Osteoblast (primary cell): Measurements from ENCODE around the gene DUSP16. TPM values are rescaled to one million over a fixed set of nuclear protein-coding genes. Genes with fewer than 3 reads are reported as not detected.

Experiments used
- DNase-seq: peaks from one replicate; pipeline ENCODE4 v3.0.0; 2011; ENCODE audit warnings: low spot score, mixed read lengths; ENCODE audit not compliant: insufficient read length; ENCODE audit errors: missing footprints
- H2AFZ ChIP-seq: 2 replicates; pipeline ENCODE4 v1.6.0; 2011; ENCODE audit warnings: mild to moderate bottlenecking, low read length
- H3K27ac ChIP-seq: 2 replicates; pipeline ENCODE4 v1.5.1; 2011; ENCODE audit warnings: mild to moderate bottlenecking, low read depth, low read length, moderate library complexity
- H3K27me3 ChIP-seq: 2 replicates; pipeline ENCODE4 v1.6.0; 2012; ENCODE audit warnings: mild to moderate bottlenecking, control low read depth, inconsistent platforms, low read length, moderate library complexity; ENCODE audit not compliant: insufficient read depth
- H3K36me3 ChIP-seq: 2 replicates; pipeline ENCODE4 v1.5.1; 2011; ENCODE audit warnings: mild to moderate bottlenecking, low read length, control low read depth, moderate library complexity; ENCODE audit not compliant: insufficient read depth
- H3K4me1 ChIP-seq: 2 replicates; pipeline ENCODE4 v1.5.1; 2011; ENCODE audit warnings: mild to moderate bottlenecking, low read length, control low read depth, moderate library complexity; ENCODE audit not compliant: insufficient read depth
- H3K4me2 ChIP-seq: 2 replicates; pipeline ENCODE4 v1.6.0; 2011; ENCODE audit warnings: mild to moderate bottlenecking, low read length; ENCODE audit not compliant: insufficient read depth
- H3K4me3 ChIP-seq: fragments of 200-600 bp; sonication (generic); 3 replicates; pipeline ENCODE4 v1.5.1; 2012; ENCODE audit warnings: mild to moderate bottlenecking, low read length, inconsistent platforms; ENCODE audit not compliant: insufficient read depth
- H3K79me2 ChIP-seq: 2 replicates; pipeline ENCODE4 v1.6.0; 2012; ENCODE audit warnings: mild to moderate bottlenecking, low read length, control low read depth, inconsistent platforms; ENCODE audit not compliant: insufficient read depth
- H3K9me3 ChIP-seq: 2 replicates; pipeline ENCODE4 v1.5.1; 2011; ENCODE audit warnings: low read depth, low read length, control low read depth
- H4K20me1 ChIP-seq: 2 replicates; pipeline ENCODE4 v1.6.0; 2012; ENCODE audit warnings: mild to moderate bottlenecking, low read length, control low read depth; ENCODE audit not compliant: insufficient read depth
- CTCF ChIP-seq: IDR thresholded peaks from 2 replicates; pipeline ENCODE4 v1.5.1; 2011; ENCODE audit warnings: mild to moderate bottlenecking, low read depth, low read length, moderate library complexity; ENCODE audit errors: extremely low read depth
- total RNA-seq: library from RNA; depleted of rRNA; stranded (reverse); fragments of >200 nt; gene quantifications from 2 replicates; pipeline ENCODE4 v1.2.3, GENCODE V29; 2012

DUSP16 gene
- total RNA-seq, 1 donor, result 5.1 TPM

- no peaks in the 10 kb centered on the region for H3K36me3 ChIP-seq
- H3K79me2 ChIP-seq, result peaks cover 29% of the 10 kb centered on the region
- H3K9me3 ChIP-seq, result no peaks in the 10 kb centered on the region
- DNase-seq, result no peak
- H4K20me1 ChIP-seq, result peaks cover 4% of the 10 kb centered on the region
- H2AFZ ChIP-seq, result no peak overlapping the region
- no peak for TF ChIP-seq CTCF
- no peak overlapping the region for H3K4me2 ChIP-seq
- no peak overlapping the region for H3K4me3 ChIP-seq
- H3K27ac ChIP-seq, result no peak overlapping the region
- H3K4me1 ChIP-seq, result peaks cover 8% of the 10 kb centered on the region
- H3K27me3 ChIP-seq, result no peaks in the 10 kb centered on the region
Measured at GRCh38 chr12:12555656-12556055, 7.0 kb downstream of the DUSP16 start.

GRCh38 chr12:12553208-12553785, 9.4 kb downstream of the DUSP16 start:
- no peak for DNase-seq
- Histone ChIP-seq H3K27ac (no peak overlapping the region), H3K27me3 (no peaks in the 10 kb centered on the region), H3K79me2 (peaks cover 14% of the 10 kb centered on the region), H2AFZ (no peak overlapping the region), H4K20me1 (peaks cover 4% of the 10 kb centered on the region), H3K4me2 (no peak overlapping the region), H3K4me1 (no peaks in the 10 kb centered on the region), H3K9me3 (no peaks in the 10 kb centered on the region), H3K4me3 (no peak overlapping the region), H3K36me3 (no peaks in the 10 kb centered on the region)
- TF ChIP-seq CTCF, result no peak

- no peaks in the 10 kb centered on the region for H3K27me3 ChIP-seq
- H3K4me2 ChIP-seq, result no peak overlapping the region
- peaks cover 3% of the 10 kb centered on the region for H3K4me1 ChIP-seq
- H2AFZ ChIP-seq, result no peak overlapping the region
- no peak for DNase-seq
- peaks cover 4% of the 10 kb centered on the region for H4K20me1 ChIP-seq
- H3K36me3 ChIP-seq, result no peaks in the 10 kb centered on the region
- no peak overlapping the region for H3K4me3 ChIP-seq
- peaks cover 9% of the 10 kb centered on the region for H3K79me2 ChIP-seq
- H3K9me3 ChIP-seq, result no peaks in the 10 kb centered on the region
- no peak for TF ChIP-seq CTCF
- H3K27ac ChIP-seq, result no peak overlapping the region
Measured at GRCh38 chr12:12551115-12551514, 11.5 kb downstream of the DUSP16 start.

GRCh38 chr12:12550277-12550676, 12.4 kb downstream of the DUSP16 start:
- Histone ChIP-seq H3K9me3 (no peaks in the 10 kb centered on the region), H3K36me3 (no peaks in the 10 kb centered on the region), H2AFZ (no peak overlapping the region), H4K20me1 (no peaks in the 10 kb centered on the region), H3K27ac (no peak overlapping the region), H3K4me2 (no peak overlapping the region), H3K4me1 (peaks cover 3% of the 10 kb centered on the region), H3K4me3 (no peak overlapping the region), H3K27me3 (no peaks in the 10 kb centered on the region), H3K79me2 (peaks cover 9% of the 10 kb centered on the region)
- no peak for TF ChIP-seq CTCF
- no peak for DNase-seq
